Astrocyte (in vitro differentiated cells and primary cell): ENCODE measurements around the gene DAAM2. TPM values are rescaled to one million over a fixed set of nuclear protein-coding genes. Genes with fewer than 3 reads are reported as not detected.

Experiments
- DNase-seq: peaks from one replicate; pipeline ENCODE4 v3.0.0-alpha.2; 2010; ENCODE audit warnings: low read depth
- FAIRE-seq: peaks from 2 replicates; lab custom pipeline; 2011; peaks lifted over from hg19 to GRCh38; lab: Jason Lieb, UNC
- H2AFZ ChIP-seq: 2 replicates; pipeline ENCODE4 v1.6.0; 2012; ENCODE audit warnings: low read depth, low read length, inconsistent platforms
- H3K27ac ChIP-seq: 2 replicates; pipeline ENCODE4 v1.5.1; 2011; ENCODE audit warnings: low read depth, low read length, inconsistent platforms
- H3K27me3 ChIP-seq: 2 replicates; pipeline ENCODE4 v1.6.0; 2011; ENCODE audit warnings: low read length, inconsistent platforms; ENCODE audit not compliant: insufficient read depth
- H3K36me3 ChIP-seq: 2 replicates; pipeline ENCODE4 v1.5.1; 2011; ENCODE audit warnings: low read length, inconsistent platforms; ENCODE audit not compliant: insufficient read depth
- H3K4me1 ChIP-seq: 2 replicates; pipeline ENCODE4 v1.5.1; 2011; ENCODE audit warnings: low read length, inconsistent platforms; ENCODE audit not compliant: insufficient read depth
- H3K4me2 ChIP-seq: 2 replicates; pipeline ENCODE4 v1.6.0; 2012; ENCODE audit warnings: low read length, inconsistent platforms
- H3K4me3 ChIP-seq: 2 replicates; pipeline ENCODE4 v1.5.1; 2011; ENCODE audit warnings: low read depth, mild to moderate bottlenecking, low read length, inconsistent platforms; ENCODE audit not compliant: insufficient read depth
- H3K79me2 ChIP-seq: 2 replicates; pipeline ENCODE4 v1.6.0; 2012; ENCODE audit warnings: mild to moderate bottlenecking, low read length, inconsistent platforms; ENCODE audit not compliant: insufficient read depth
- H3K9ac ChIP-seq: 2 replicates; pipeline ENCODE4 v1.6.0; 2012; ENCODE audit warnings: mild to moderate bottlenecking, low read length, inconsistent platforms
- H3K9me3 ChIP-seq: 2 replicates; pipeline ENCODE4 v1.5.1; 2012; ENCODE audit warnings: low read depth, mild to moderate bottlenecking, low read length, inconsistent platforms; ENCODE audit not compliant: insufficient read depth
- H4K20me1 ChIP-seq: 2 replicates; pipeline ENCODE4 v1.6.0; 2012; ENCODE audit warnings: low read length, inconsistent platforms; ENCODE audit not compliant: insufficient read depth
- H3K27ac Mint-ChIP-seq: one replicate; pipeline ENCODE4 v1.8.0; 2021; ENCODE audit warnings: mild to moderate bottlenecking, mixed read lengths; ENCODE audit not compliant: unreplicated experiment
- H3K27me3 Mint-ChIP-seq: one replicate; pipeline ENCODE4 v1.8.0; 2021; ENCODE audit warnings: low read depth, mixed read lengths; ENCODE audit not compliant: unreplicated experiment
- H3K36me3 Mint-ChIP-seq: one replicate; pipeline ENCODE4 v1.8.0; 2021; ENCODE audit warnings: low read depth, mixed read lengths; ENCODE audit not compliant: unreplicated experiment
- H3K4me1 Mint-ChIP-seq: one replicate; pipeline ENCODE4 v1.8.0; 2021; ENCODE audit warnings: low read depth, mixed read lengths; ENCODE audit not compliant: unreplicated experiment
- H3K4me3 Mint-ChIP-seq: one replicate; pipeline ENCODE4 v1.8.0; 2021; ENCODE audit warnings: mild to moderate bottlenecking, moderate library complexity, mixed read lengths; ENCODE audit not compliant: unreplicated experiment
- H3K9me3 Mint-ChIP-seq: one replicate; pipeline ENCODE4 v1.8.0; 2021; ENCODE audit warnings: mild to moderate bottlenecking, mixed read lengths; ENCODE audit not compliant: unreplicated experiment
- EZH2 ChIP-seq: IDR thresholded peaks from 2 replicates; pipeline ENCODE4 v1.6.1; 2012; ENCODE audit warnings: mild to moderate bottlenecking, low read length, inconsistent platforms; ENCODE audit not compliant: insufficient read depth
- total RNA-seq: library from RNA; stranded (reverse); gene quantifications from 2 replicates; pipeline ENCODE4 v1.2.1, GENCODE V29; 2021
- TF ChIP-seq, protein P1 (sequence below): IDR thresholded peaks from 2 replicates; pipeline ENCODE4 v1.5.1; 2011; ENCODE audit warnings: low read depth, mild to moderate bottlenecking, inconsistent platforms, low read length, moderate library complexity; ENCODE audit not compliant: insufficient read depth

DAAM2 gene
- total RNA-seq, 1 donor from 2014 or later: 38.4 TPM

DNA sequence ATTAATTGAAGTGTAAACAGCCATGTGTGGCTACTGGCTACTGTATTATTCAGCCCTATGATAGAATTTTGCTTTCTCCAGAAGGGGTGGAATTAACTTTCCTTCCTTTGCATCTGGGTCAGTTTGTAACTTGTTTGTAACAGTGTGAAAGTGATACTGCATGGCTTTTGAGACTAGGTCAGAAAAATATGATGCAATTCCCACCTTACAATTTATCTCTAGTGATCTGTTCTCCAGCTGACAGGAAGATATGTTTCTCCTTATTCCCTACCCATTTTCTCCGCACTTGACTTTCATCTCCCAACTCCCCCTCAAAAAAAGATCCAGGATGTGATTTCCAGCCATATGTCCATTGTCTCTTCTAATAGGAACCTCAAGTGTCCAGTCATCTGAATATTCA, 144.7 kb downstream of the DAAM2 start:
- TF ChIP-seq, protein P1, sequence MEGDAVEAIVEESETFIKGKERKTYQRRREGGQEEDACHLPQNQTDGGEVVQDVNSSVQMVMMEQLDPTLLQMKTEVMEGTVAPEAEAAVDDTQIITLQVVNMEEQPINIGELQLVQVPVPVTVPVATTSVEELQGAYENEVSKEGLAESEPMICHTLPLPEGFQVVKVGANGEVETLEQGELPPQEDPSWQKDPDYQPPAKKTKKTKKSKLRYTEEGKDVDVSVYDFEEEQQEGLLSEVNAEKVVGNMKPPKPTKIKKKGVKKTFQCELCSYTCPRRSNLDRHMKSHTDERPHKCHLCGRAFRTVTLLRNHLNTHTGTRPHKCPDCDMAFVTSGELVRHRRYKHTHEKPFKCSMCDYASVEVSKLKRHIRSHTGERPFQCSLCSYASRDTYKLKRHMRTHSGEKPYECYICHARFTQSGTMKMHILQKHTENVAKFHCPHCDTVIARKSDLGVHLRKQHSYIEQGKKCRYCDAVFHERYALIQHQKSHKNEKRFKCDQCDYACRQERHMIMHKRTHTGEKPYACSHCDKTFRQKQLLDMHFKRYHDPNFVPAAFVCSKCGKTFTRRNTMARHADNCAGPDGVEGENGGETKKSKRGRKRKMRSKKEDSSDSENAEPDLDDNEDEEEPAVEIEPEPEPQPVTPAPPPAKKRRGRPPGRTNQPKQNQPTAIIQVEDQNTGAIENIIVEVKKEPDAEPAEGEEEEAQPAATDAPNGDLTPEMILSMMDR: no peak
- no peak for TF ChIP-seq EZH2
- Histone ChIP-seq H3K4me3 (no peak overlapping the region), H3K9ac (no peak overlapping the region), H3K4me1 (peaks cover 8% of the 10 kb centered on the region), H2AFZ (no peak overlapping the region), H3K79me2 (no peaks in the 10 kb centered on the region), H3K9me3 (no peaks in the 10 kb centered on the region), H4K20me1 (no peaks in the 10 kb centered on the region), H3K36me3 (no peaks in the 10 kb centered on the region), H3K27me3 (no peaks in the 10 kb centered on the region), H3K27ac (no peak overlapping the region), H3K4me2 (no peak overlapping the region)
- H3K27me3 Mint-ChIP-seq: peaks cover 2% of the 10 kb centered on the region
- H3K9me3 Mint-ChIP-seq: no peaks in the 10 kb centered on the region
- H3K36me3 Mint-ChIP-seq: peaks cover 2% of the 10 kb centered on the region
- FAIRE-seq (no peak), DNase-seq (no peak)
- no peak overlapping the region for H3K4me3 Mint-ChIP-seq
- H3K4me1 Mint-ChIP-seq: peaks cover 30% of the 10 kb centered on the region
- H3K27ac Mint-ChIP-seq: no peak overlapping the region

DNA sequence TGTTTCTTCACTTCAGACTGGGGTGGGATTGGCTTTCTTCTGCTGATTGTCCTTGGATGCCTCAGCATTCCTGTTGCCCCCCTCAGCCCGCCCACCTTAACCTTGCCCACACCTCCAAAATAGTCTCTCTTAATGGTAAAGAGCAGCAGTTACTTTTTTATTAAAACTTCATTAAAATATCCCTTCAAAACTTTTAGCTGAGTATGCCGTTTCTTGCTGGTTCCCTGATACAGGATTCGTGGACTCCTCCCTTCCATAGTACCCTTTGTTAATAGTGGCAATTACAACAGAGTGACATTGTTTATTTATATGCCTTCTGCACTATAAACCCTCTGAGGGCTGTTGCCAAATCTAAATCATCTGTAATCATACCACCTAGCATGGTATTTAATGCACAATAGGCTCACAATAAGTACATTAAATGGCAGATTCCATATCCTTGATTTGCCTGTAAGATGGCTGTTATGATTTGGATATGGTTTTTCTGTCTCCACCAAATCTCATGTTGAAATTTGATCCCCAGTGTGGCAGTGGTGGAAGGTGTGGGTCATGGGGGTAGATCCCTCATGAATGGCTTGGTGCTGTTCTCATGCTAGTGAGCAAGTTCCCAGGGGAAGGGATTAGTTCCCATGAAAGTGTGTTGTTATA, 145.6 kb downstream of the DAAM2 start:
- no peaks in the 10 kb centered on the region for H3K36me3 Mint-ChIP-seq
- H3K27ac Mint-ChIP-seq: no peak overlapping the region
- H3K4me1 Mint-ChIP-seq: peaks cover 24% of the 10 kb centered on the region
- Histone ChIP-seq H3K9ac (no peak overlapping the region), H3K9me3 (no peaks in the 10 kb centered on the region), H3K27me3 (no peaks in the 10 kb centered on the region), H3K79me2 (no peaks in the 10 kb centered on the region), H3K4me3 (no peak overlapping the region), H3K27ac (no peak overlapping the region), H3K36me3 (no peaks in the 10 kb centered on the region), H2AFZ (no peak overlapping the region), H3K4me2 (no peak overlapping the region), H3K4me1 (peaks cover 8% of the 10 kb centered on the region), H4K20me1 (no peaks in the 10 kb centered on the region)
- TF ChIP-seq EZH2: no peak
- TF ChIP-seq, protein P1: no peak
- peaks cover 8% of the 10 kb centered on the region for H3K27me3 Mint-ChIP-seq
- FAIRE-seq (no peak), DNase-seq (no peak)
- no peak overlapping the region for H3K4me3 Mint-ChIP-seq
- no peaks in the 10 kb centered on the region for H3K9me3 Mint-ChIP-seq
